ENCODE measurements around the gene PRKCA.
A peak's percentile ranks its signal among the peaks of the same experiment; 100 is the strongest.

PRKCA gene

GRCh38 chr17:66414561-66415175, 112.3 kb downstream of the PRKCA start:
- DNase-seq (ENCODE audit: low spot score): no peak

- no peak for DNase-seq (ENCODE audit: low spot score)
These were observed 113.2 kb downstream of the PRKCA start for GRCh38 chr17:66415366-66416206.

- DNase-seq (ENCODE audit: low spot score): no peak
These were observed 114.0 kb downstream of the PRKCA start for GRCh38 chr17:66416207-66416940.

- DNase-seq (ENCODE audit: low spot score): no peak
These were observed 114.9 kb downstream of the PRKCA start for GRCh38 chr17:66417300-66417719.

GRCh38 chr17:66420961-66421371, 118.6 kb downstream of the PRKCA start:
- DNase-seq (ENCODE audit: low spot score): no peak

GRCh38 chr17:66422186-66422585, 119.8 kb downstream of the PRKCA start:
- no peak for DNase-seq (ENCODE audit: low spot score)

- DNase-seq (ENCODE audit: low spot score): peak; percentile 27
These were observed 120.9 kb downstream of the PRKCA start for GRCh38 chr17:66423056-66423955.

- DNase-seq (ENCODE audit: low spot score): no peak
These were observed 123.5 kb downstream of the PRKCA start for GRCh38 chr17:66425756-66426396.

GRCh38 chr17:66426397-66427033, 124.1 kb downstream of the PRKCA start:
- DNase-seq (ENCODE audit: low spot score): no peak

- DNase-seq (ENCODE audit: low spot score): no peak
These were observed 124.7 kb downstream of the PRKCA start for GRCh38 chr17:66427134-66427533.

GRCh38 chr17:66429680-66430079, 127.3 kb downstream of the PRKCA start:
- DNase-seq (ENCODE audit: low spot score): no peak

GRCh38 chr17:66430846-66431795, 128.7 kb downstream of the PRKCA start:
- DNase-seq (ENCODE audit: low spot score): no peak

GRCh38 chr17:66431910-66432309, 129.5 kb downstream of the PRKCA start:
- DNase-seq (ENCODE audit: low spot score): no peak

- no peak for DNase-seq (ENCODE audit: low spot score)
These were observed 130.1 kb downstream of the PRKCA start for GRCh38 chr17:66432411-66432957.

GRCh38 chr17:66432996-66433551, 130.7 kb downstream of the PRKCA start:
- DNase-seq (ENCODE audit: low spot score): peak; percentile 47

GRCh38 chr17:66435182-66435581, 132.8 kb downstream of the PRKCA start:
- no peak for DNase-seq (ENCODE audit: low spot score)

- DNase-seq (ENCODE audit: low spot score): no peak
These were observed 134.2 kb downstream of the PRKCA start for GRCh38 chr17:66436631-66437030.

- no peak for DNase-seq (ENCODE audit: low spot score)
These were observed 135.1 kb downstream of the PRKCA start for GRCh38 chr17:66437476-66438026.

- DNase-seq (ENCODE audit: low spot score): no peak
These were observed 135.7 kb downstream of the PRKCA start for GRCh38 chr17:66438101-66438500.
